Measurements from ENCODE around the gene GNG13. TPM values are rescaled to one million over a fixed set of nuclear protein-coding genes. Genes with fewer than 3 reads are reported as not detected.

Gene GNG13
- total and polyA plus RNA-seq, 4 donors = 0.30 to 1.4 (median 1.0) TPM; not detected in 1

- Histone ChIP-seq H3K4me3 (ENCODE audit: low read depth, low read length) (no peak overlapping the region), H3K27ac (ENCODE audit: low read depth, low read length) (no peak overlapping the region), H3K27me3 (ENCODE audit: control insufficient read depth, insufficient read depth, low read length) (no peaks in the 10 kb centered on the region), H3K36me3 (ENCODE audit: control insufficient read depth, insufficient read depth, low read length) (no peaks in the 10 kb centered on the region), H3K9me3 (ENCODE audit: control insufficient read depth, insufficient read depth, low read length) (no peaks in the 10 kb centered on the region), H3K4me1 (ENCODE audit: control insufficient read depth, insufficient read depth, low read length) (no peaks in the 10 kb centered on the region)
- no peak for DNase-seq (ENCODE audit: low read depth in 4 of 6, low spot score in 6 of 6)
- 94% methylated on average over 27 of the region's 29 CpGs for WGBS (ENCODE audit: insufficient coverage)
Measured at GRCh38 chr16:765488-765865, 35.1 kb downstream of the GNG13 start.

- Histone ChIP-seq H3K4me3 (ENCODE audit: low read depth, low read length) (no peak overlapping the region), H3K27ac (ENCODE audit: low read depth, low read length) (no peak overlapping the region), H3K4me1 (ENCODE audit: control insufficient read depth, insufficient read depth, low read length) (no peaks in the 10 kb centered on the region), H3K36me3 (ENCODE audit: control insufficient read depth, insufficient read depth, low read length) (no peaks in the 10 kb centered on the region), H3K9me3 (ENCODE audit: control insufficient read depth, insufficient read depth, low read length) (no peaks in the 10 kb centered on the region), H3K27me3 (ENCODE audit: control insufficient read depth, insufficient read depth, low read length) (no peaks in the 10 kb centered on the region)
- DNase-seq (ENCODE audit: low read depth in 4 of 6, low spot score in 6 of 6) = no peak
- 88% methylated on average over 38 of the region's 38 CpGs for WGBS (ENCODE audit: insufficient coverage)
Measured at GRCh38 chr16:764848-765487, 35.6 kb downstream of the GNG13 start.

GRCh38 chr16:764184-764750 is 36.3 kb downstream of the GNG13 start:
- 74% methylated on average over 20 of the region's 20 CpGs for WGBS (ENCODE audit: insufficient coverage)
- Histone ChIP-seq H3K4me1 (ENCODE audit: control insufficient read depth, insufficient read depth, low read length) (no peaks in the 10 kb centered on the region), H3K4me3 (ENCODE audit: low read depth, low read length) (no peak overlapping the region), H3K27me3 (ENCODE audit: control insufficient read depth, insufficient read depth, low read length) (no peaks in the 10 kb centered on the region), H3K9me3 (ENCODE audit: control insufficient read depth, insufficient read depth, low read length) (no peaks in the 10 kb centered on the region), H3K36me3 (ENCODE audit: control insufficient read depth, insufficient read depth, low read length) (no peaks in the 10 kb centered on the region), H3K27ac (ENCODE audit: low read depth, low read length) (no peak overlapping the region)
- DNase-seq (ENCODE audit: low read depth in 4 of 6, low spot score in 6 of 6) = no peak

DNA sequence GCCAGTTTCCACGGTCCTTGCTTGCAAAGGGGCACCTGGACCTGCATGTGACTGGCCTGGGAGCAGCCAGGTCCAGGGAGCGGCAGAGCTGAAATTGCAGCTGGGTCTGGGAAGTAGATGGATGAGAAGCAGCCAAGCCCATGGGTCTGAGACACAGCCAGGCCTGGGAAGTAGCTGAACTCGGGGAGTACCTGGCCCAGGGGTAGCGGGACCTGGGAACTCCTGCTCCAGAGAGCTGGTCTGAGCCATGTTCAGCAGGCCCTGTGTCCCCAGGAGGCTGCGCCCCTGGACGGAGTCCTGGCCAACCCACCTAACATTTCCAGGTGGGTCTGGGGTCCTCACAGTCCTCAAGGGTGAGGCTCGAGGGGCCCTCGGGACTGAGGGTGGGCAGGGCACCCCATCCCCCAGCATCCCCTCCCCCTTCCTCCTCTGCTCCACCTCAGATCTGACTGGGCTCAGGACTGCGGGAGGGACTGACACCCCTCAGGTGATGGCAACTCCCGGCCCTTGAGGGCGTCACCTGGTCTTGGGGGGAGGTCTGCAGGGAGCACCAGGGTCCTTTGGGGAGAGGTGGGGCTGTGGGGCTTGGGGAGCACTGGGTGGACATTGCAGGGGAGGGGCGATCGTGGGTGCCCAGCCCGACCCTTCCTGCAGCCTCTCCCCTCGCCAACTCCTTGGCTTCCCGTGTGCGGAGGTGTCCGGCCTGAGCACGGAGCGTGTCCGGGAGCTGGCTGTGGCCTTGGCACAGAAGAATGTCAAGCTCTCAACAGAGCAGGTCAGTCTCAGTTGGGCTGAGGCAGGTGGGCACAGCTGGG is 37.0 kb downstream of the GNG13 start:
- no peak overlapping the region for H3K27ac ChIP-seq (ENCODE audit: low read depth, low read length)
- H3K4me1 ChIP-seq (ENCODE audit: control insufficient read depth, insufficient read depth, low read length) = no peaks in the 10 kb centered on the region
- H3K9me3 ChIP-seq (ENCODE audit: control insufficient read depth, insufficient read depth, low read length) = no peaks in the 10 kb centered on the region
- no peaks in the 10 kb centered on the region for H3K27me3 ChIP-seq (ENCODE audit: control insufficient read depth, insufficient read depth, low read length)
- H3K36me3 ChIP-seq (ENCODE audit: control insufficient read depth, insufficient read depth, low read length) = no peaks in the 10 kb centered on the region
- DNase-seq (ENCODE audit: low read depth in 4 of 6, low spot score in 6 of 6) = no peak
- no peak overlapping the region for H3K4me3 ChIP-seq (ENCODE audit: low read depth, low read length)
- 82% methylated on average over 19 of the region's 21 CpGs for WGBS (ENCODE audit: insufficient coverage)

- no peak for DNase-seq (ENCODE audit: low read depth in 4 of 6, low spot score in 6 of 6)
- Histone ChIP-seq H3K4me3 (ENCODE audit: low read depth, low read length) (no peak overlapping the region), H3K4me1 (ENCODE audit: control insufficient read depth, insufficient read depth, low read length) (no peaks in the 10 kb centered on the region), H3K9me3 (ENCODE audit: control insufficient read depth, insufficient read depth, low read length) (no peaks in the 10 kb centered on the region), H3K36me3 (ENCODE audit: control insufficient read depth, insufficient read depth, low read length) (no peaks in the 10 kb centered on the region), H3K27ac (ENCODE audit: low read depth, low read length) (no peak overlapping the region), H3K27me3 (ENCODE audit: control insufficient read depth, insufficient read depth, low read length) (no peaks in the 10 kb centered on the region)
- 75% methylated on average over 15 of the region's 17 CpGs for WGBS (ENCODE audit: insufficient coverage)
Measured at GRCh38 chr16:762595-763268, 37.8 kb downstream of the GNG13 start.

GRCh38 chr16:761625-762513 is 38.7 kb downstream of the GNG13 start:
- no peaks in the 10 kb centered on the region for H3K27me3 ChIP-seq (ENCODE audit: control insufficient read depth, insufficient read depth, low read length)
- 58% methylated on average over 18 of the region's 22 CpGs for WGBS (ENCODE audit: insufficient coverage)
- no peak for DNase-seq (ENCODE audit: low read depth in 4 of 6, low spot score in 6 of 6)
- no peaks in the 10 kb centered on the region for H3K4me1 ChIP-seq (ENCODE audit: control insufficient read depth, insufficient read depth, low read length)
- H3K4me3 ChIP-seq (ENCODE audit: low read depth, low read length) = no peak overlapping the region
- no peak overlapping the region for H3K27ac ChIP-seq (ENCODE audit: low read depth, low read length)
- H3K9me3 ChIP-seq (ENCODE audit: control insufficient read depth, insufficient read depth, low read length) = no peaks in the 10 kb centered on the region
- no peaks in the 10 kb centered on the region for H3K36me3 ChIP-seq (ENCODE audit: control insufficient read depth, insufficient read depth, low read length)

- Histone ChIP-seq H3K4me1 (ENCODE audit: control insufficient read depth, insufficient read depth, low read length) (no peaks in the 10 kb centered on the region), H3K27me3 (ENCODE audit: control insufficient read depth, insufficient read depth, low read length) (no peaks in the 10 kb centered on the region), H3K27ac (ENCODE audit: low read depth, low read length) (no peak within 1 kb of the TSS), H3K9me3 (ENCODE audit: control insufficient read depth, insufficient read depth, low read length) (no peaks in the 10 kb centered on the region), H3K36me3 (ENCODE audit: control insufficient read depth, insufficient read depth, low read length) (no peaks in the 10 kb centered on the region), H3K4me3 (ENCODE audit: low read depth, low read length) (no peak within 1 kb of the TSS)
- DNase-seq (ENCODE audit: low read depth in 4 of 6, low spot score in 6 of 6) = no peak
- WGBS (ENCODE audit: insufficient coverage) = 71% methylated on average over 37 of the region's 37 CpGs
Measured at GRCh38 chr16:760545-761343, 39.8 kb downstream of the GNG13 start, which contains the start of gene MSLN. MSLN (plus strand) TSS chr16:760734; CDS start chr16:762681, 1,947 bp downstream.

- Histone ChIP-seq H3K4me3 (ENCODE audit: low read depth, low read length) (no peak overlapping the region), H3K9me3 (ENCODE audit: control insufficient read depth, insufficient read depth, low read length) (no peaks in the 10 kb centered on the region), H3K36me3 (ENCODE audit: control insufficient read depth, insufficient read depth, low read length) (no peaks in the 10 kb centered on the region), H3K27me3 (ENCODE audit: control insufficient read depth, insufficient read depth, low read length) (no peaks in the 10 kb centered on the region), H3K27ac (ENCODE audit: low read depth, low read length) (no peak overlapping the region), H3K4me1 (ENCODE audit: control insufficient read depth, insufficient read depth, low read length) (no peaks in the 10 kb centered on the region)
- no peak for DNase-seq (ENCODE audit: low read depth in 4 of 6, low spot score in 6 of 6)
- 81% methylated on average over 15 of the region's 15 CpGs for WGBS (ENCODE audit: insufficient coverage)
Measured at GRCh38 chr16:760065-760464, 40.5 kb downstream of the GNG13 start.
